Lower lobe of right lung (tissue), 2 donors: ENCODE results near the gene BIN1. TPM values are rescaled to one million over a fixed set of nuclear protein-coding genes. Genes with fewer than 3 reads are reported as not detected.
A peak's percentile ranks its signal among the peaks of the same experiment; 100 is the strongest.

Experiments
- ATAC-seq, 2 donors: fragments of 200-7000 bp; cut with Tn5 transposase; one replicate each; pipeline ENCODE4 v1.9.1; 2020 to 2022; ENCODE audit warnings: mild to moderate bottlenecking in 2 of 2, moderate library complexity in 2 of 2
- DNase-seq: peaks from one replicate; pipeline ENCODE4 v3.0.0-alpha.2; 2020
- H3K27ac ChIP-seq: fragments of 200-600 bp; one replicate; pipeline ENCODE4 v1.8.0; 2022
- H3K27me3 ChIP-seq: fragments of 200-600 bp; one replicate; pipeline ENCODE4 v1.8.0; 2022; ENCODE audit warnings: low read depth
- H3K36me3 ChIP-seq: fragments of 200-600 bp; one replicate; pipeline ENCODE4 v1.8.0; 2022; ENCODE audit warnings: mild to moderate bottlenecking
- H3K4me1 ChIP-seq: fragments of 200-600 bp; one replicate; pipeline ENCODE4 v1.8.0; 2022
- H3K4me3 ChIP-seq: fragments of 200-600 bp; one replicate; pipeline ENCODE4 v1.8.0; 2022; ENCODE audit warnings: mild to moderate bottlenecking
- H3K9me3 ChIP-seq: fragments of 200-600 bp; one replicate; pipeline ENCODE4 v1.8.0; 2022
- intact Hi-C: fragments of 100-400 bp; cut with DNase I; formaldehyde crosslinking; loops from one replicate; pipeline ENCODE4 v1.11.0; 2022
- total RNA-seq: library from RNA; stranded (reverse); fragmentation: NEBNext Ultra II Directional; extraction: Animal tissue kit (Norgen Biotek cat#: 25700); gene quantifications from one replicate; pipeline ENCODE4 v1.2.1, GENCODE V29; 2021
- TF ChIP-seq, protein P1 (sequence below): fragments of 200-600 bp; IDR thresholded peaks from one replicate; pipeline ENCODE4 v1.8.0; 2022; ENCODE audit warnings: antibody characterized with exemption, mild to moderate bottlenecking
- donor health status: DM: no; HTN: yes; CAD: no; lungs with severe emphysema.

BIN1 gene
- total RNA-seq, 1 donor from 2014 or later: 33.9 TPM

GRCh38 chr2:127102521-127103242 is 4.3 kb downstream of the BIN1 start:
- intact Hi-C loops: no loop called here
- Histone ChIP-seq H3K27ac (no peak overlapping the region), H3K36me3 (no peaks in the 10 kb centered on the region), H3K9me3 (no peaks in the 10 kb centered on the region), H3K4me3 (no peak overlapping the region), H3K4me1 (peaks cover 22% of the 10 kb centered on the region), H3K27me3 (no peaks in the 10 kb centered on the region)
- no peak for ATAC-seq
- TF ChIP-seq, protein P1, sequence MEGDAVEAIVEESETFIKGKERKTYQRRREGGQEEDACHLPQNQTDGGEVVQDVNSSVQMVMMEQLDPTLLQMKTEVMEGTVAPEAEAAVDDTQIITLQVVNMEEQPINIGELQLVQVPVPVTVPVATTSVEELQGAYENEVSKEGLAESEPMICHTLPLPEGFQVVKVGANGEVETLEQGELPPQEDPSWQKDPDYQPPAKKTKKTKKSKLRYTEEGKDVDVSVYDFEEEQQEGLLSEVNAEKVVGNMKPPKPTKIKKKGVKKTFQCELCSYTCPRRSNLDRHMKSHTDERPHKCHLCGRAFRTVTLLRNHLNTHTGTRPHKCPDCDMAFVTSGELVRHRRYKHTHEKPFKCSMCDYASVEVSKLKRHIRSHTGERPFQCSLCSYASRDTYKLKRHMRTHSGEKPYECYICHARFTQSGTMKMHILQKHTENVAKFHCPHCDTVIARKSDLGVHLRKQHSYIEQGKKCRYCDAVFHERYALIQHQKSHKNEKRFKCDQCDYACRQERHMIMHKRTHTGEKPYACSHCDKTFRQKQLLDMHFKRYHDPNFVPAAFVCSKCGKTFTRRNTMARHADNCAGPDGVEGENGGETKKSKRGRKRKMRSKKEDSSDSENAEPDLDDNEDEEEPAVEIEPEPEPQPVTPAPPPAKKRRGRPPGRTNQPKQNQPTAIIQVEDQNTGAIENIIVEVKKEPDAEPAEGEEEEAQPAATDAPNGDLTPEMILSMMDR: no peak
- peak; percentile 30 for DNase-seq

DNA sequence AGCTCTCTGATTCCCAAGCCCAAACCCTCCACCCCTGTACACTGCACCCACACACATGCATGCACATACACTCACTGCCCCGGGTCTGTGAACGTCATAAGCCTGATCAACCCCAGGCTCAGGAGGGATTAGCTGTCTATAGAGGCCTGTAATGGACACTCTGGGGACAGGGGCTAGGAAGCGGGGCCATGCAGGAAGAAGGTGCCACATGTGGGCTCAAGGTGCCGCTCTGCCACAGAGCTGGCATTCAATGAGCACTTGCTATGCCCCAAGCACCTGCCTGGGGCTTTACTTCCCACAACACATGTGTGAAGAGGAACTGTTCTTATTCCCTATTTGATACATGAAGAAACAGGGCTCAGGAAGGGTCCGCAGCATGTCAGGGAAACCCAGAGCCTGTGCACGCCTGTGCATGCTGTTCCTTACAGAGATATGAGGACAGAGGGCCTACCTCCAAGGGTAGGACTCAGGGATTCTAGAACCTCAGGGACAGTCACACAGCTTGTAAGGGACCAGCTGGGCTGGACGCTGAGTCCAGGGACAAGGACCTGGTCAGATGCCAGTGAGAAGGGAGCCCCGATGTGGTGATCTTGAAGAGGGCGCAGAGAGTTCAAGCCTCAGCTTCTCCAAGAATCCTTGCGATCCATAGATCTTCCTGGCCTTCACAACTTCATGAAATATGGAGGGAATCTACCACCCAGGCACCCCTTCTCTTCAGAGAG is 5.0 kb downstream of the BIN1 start:
- H3K36me3 ChIP-seq: no peaks in the 10 kb centered on the region
- H3K27ac ChIP-seq: no peak overlapping the region
- no peak overlapping the region for H3K4me3 ChIP-seq
- no peaks in the 10 kb centered on the region for H3K9me3 ChIP-seq
- H3K4me1 ChIP-seq: peaks cover 19% of the 10 kb centered on the region
- TF ChIP-seq, protein P1: no peak
- peak; percentile 18 for DNase-seq
- intact Hi-C loops: no loop called here
- no peak for ATAC-seq
- no peaks in the 10 kb centered on the region for H3K27me3 ChIP-seq

GRCh38 chr2:127101048-127101611 is 5.8 kb downstream of the BIN1 start:
- TF ChIP-seq, protein P1: no peak
- H3K36me3 ChIP-seq: no peaks in the 10 kb centered on the region
- intact Hi-C loops: no loop called here
- ATAC-seq (no peak), DNase-seq (no peak)
- H3K9me3 ChIP-seq: no peaks in the 10 kb centered on the region
- peaks cover 14% of the 10 kb centered on the region for H3K4me1 ChIP-seq
- no peak overlapping the region for H3K4me3 ChIP-seq
- no peak overlapping the region for H3K27ac ChIP-seq
- H3K27me3 ChIP-seq: no peaks in the 10 kb centered on the region

DNA sequence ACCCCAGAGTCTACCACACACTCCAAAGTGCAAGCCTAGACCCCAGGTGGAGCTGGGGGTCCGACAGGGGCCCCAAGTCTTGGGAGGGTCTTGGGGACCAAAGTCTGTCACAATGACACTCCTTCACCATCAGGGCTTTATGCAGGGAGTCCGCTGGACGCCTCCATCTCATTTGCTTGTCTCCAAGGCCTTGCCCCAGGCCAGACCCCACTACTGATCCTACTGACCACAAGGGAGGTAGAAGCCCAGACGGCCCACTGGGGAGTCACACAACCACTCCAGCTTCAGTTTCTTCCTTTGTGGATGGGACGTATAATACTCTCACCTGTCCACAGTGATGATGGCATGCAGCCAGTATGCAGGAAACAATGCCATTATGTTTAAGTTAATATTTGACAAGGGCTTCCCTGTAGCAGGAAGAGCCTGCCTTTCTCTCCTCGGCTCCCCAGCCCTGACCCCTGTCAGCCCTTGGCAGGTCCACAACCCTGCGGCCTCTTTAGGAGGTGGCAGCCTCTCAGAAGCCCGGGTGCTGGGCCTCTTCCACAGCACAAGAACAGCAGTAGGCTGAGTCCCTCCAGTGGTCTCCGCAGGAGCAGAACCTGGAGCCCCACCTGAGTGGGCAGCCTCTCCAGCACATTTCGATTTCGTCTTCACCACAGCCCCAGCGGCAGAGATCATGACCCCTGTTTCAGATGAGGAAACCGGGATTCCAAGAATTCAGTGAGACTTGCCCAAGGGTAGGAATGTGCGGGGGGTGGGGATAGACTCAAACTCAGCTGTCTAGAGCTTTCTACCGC is 6.5 kb downstream of the BIN1 start:
- H3K4me3 ChIP-seq: no peak overlapping the region
- H3K36me3 ChIP-seq: no peaks in the 10 kb centered on the region
- H3K4me1 ChIP-seq: peaks cover 10% of the 10 kb centered on the region
- no peaks in the 10 kb centered on the region for H3K27me3 ChIP-seq
- H3K27ac ChIP-seq: no peak overlapping the region
- TF ChIP-seq, protein P1: no peak
- DNase-seq (no peak), ATAC-seq (no peak)
- intact Hi-C loops: no loop called here
- no peaks in the 10 kb centered on the region for H3K9me3 ChIP-seq

DNA sequence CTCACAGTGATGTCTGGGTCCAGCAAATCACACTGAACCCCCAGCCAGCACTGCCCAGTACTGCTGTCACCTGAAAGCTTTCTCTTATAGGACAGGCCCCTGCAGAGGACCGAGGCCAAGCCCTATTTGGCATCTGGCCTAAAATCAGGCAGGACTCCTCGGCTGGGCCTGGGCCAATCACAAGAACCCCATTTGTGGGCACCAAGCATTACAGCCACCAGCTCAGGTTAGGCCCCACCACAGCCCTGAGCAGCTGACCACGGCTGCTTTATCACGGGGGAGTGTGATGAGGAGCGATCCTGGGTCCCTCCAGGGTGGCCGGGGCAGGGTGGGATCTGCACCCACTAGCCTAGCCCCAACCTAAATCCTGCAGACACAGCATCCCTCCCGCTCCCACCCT is 8.2 kb downstream of the BIN1 start:
- Histone ChIP-seq H3K36me3 (no peaks in the 10 kb centered on the region), H3K27me3 (no peaks in the 10 kb centered on the region), H3K9me3 (no peaks in the 10 kb centered on the region), H3K4me1 (peaks cover 17% of the 10 kb centered on the region), H3K4me3 (no peak overlapping the region), H3K27ac (no peak overlapping the region)
- TF ChIP-seq, protein P1: no peak
- ATAC-seq: no peak
- DNase-seq: no peak
- intact Hi-C loops: no loop called here
